Measurements from ENCODE around the gene AKR1A1. TPM values are rescaled to one million over a fixed set of nuclear protein-coding genes. Genes with fewer than 3 reads are reported as not detected.

AKR1A1 gene
- total and polyA plus RNA-seq, 2 experiments from 2014 or later, result 186 to 271 TPM

GRCh38 chr1:45507195-45507594 is 43.4 kb upstream of the AKR1A1 start:
- no peak for DNase-seq (ENCODE audit: low spot score)
- Histone ChIP-seq H3K79me2 (peaks cover 2% of the 10 kb centered on the region), H3K4me2 (no peak overlapping the region), H3K27me3 (no peaks in the 10 kb centered on the region), H2AFZ (no peak overlapping the region), H3K36me3 (replicated peaks; ENCODE audit: insufficient read depth, low read depth) (no peaks in the 10 kb centered on the region), H3K9me2 (replicated peaks; ENCODE audit: insufficient read depth) (no peaks in the 10 kb centered on the region), H3K9me3 (ENCODE audit: low read depth) (no peaks in the 10 kb centered on the region), H3K4me1 (ENCODE audit: insufficient read depth) (no peaks in the 10 kb centered on the region), H3K27ac (no peak overlapping the region), H3K4me3 (no peak overlapping the region), H4K20me1 (ENCODE audit: insufficient read depth, poor library complexity, severe bottlenecking) (no peaks in the 10 kb centered on the region)
- WGBS (ENCODE audit: low lambda C conversion rate, missing lambda C conversion rate), result over 99% methylated on average over 6 of the region's 6 CpGs
- no peak for TF ChIP-seq EZH2phosphoT487 (IDR thresholded peaks at IDR 0.05; ENCODE audit: low read depth, severe bottlenecking, unreplicated experiment)
- TF ChIP-seq, protein P1, sequence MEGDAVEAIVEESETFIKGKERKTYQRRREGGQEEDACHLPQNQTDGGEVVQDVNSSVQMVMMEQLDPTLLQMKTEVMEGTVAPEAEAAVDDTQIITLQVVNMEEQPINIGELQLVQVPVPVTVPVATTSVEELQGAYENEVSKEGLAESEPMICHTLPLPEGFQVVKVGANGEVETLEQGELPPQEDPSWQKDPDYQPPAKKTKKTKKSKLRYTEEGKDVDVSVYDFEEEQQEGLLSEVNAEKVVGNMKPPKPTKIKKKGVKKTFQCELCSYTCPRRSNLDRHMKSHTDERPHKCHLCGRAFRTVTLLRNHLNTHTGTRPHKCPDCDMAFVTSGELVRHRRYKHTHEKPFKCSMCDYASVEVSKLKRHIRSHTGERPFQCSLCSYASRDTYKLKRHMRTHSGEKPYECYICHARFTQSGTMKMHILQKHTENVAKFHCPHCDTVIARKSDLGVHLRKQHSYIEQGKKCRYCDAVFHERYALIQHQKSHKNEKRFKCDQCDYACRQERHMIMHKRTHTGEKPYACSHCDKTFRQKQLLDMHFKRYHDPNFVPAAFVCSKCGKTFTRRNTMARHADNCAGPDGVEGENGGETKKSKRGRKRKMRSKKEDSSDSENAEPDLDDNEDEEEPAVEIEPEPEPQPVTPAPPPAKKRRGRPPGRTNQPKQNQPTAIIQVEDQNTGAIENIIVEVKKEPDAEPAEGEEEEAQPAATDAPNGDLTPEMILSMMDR (IDR thresholded peaks at IDR 0.05; ENCODE audit: poor library complexity), result no peak
- TF ChIP-seq EZH2 (IDR thresholded peaks at IDR 0.05; ENCODE audit: borderline replicate concordance), result no peak

DNA sequence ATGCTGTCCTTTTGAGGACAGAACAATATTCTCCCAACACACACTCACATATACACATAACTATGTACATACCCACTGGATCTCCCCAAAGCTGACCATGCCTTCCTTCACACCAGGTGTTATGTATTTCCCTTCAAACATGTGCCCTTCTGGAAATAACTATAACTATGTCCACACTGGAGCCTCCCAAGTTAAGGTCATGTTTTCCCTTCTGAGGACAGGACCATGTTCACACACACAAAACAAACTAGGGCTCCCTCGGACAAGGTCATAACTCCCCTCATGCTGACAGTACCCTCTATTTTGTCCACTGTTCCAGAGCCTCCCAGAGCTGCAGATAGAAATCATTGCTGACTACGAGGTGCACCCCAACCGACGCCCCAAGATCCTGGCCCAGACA is 42.7 kb upstream of the AKR1A1 start:
- no peaks in the 10 kb centered on the region for H3K27me3 ChIP-seq
- H3K4me3 ChIP-seq, result no peak overlapping the region
- TF ChIP-seq, protein P1 (IDR thresholded peaks at IDR 0.05; ENCODE audit: poor library complexity), result no peak
- DNase-seq (ENCODE audit: low spot score), result no peak
- H3K9me2 ChIP-seq (replicated peaks; ENCODE audit: insufficient read depth), result no peaks in the 10 kb centered on the region
- H3K79me2 ChIP-seq, result no peaks in the 10 kb centered on the region
- H3K9me3 ChIP-seq (ENCODE audit: low read depth), result no peaks in the 10 kb centered on the region
- H2AFZ ChIP-seq, result no peak overlapping the region
- no peak overlapping the region for H3K4me2 ChIP-seq
- no peaks in the 10 kb centered on the region for H4K20me1 ChIP-seq (ENCODE audit: insufficient read depth, poor library complexity, severe bottlenecking)
- H3K27ac ChIP-seq, result no peak overlapping the region
- 89% methylated on average over 4 of the region's 4 CpGs for WGBS (ENCODE audit: low lambda C conversion rate, missing lambda C conversion rate)
- no peaks in the 10 kb centered on the region for H3K4me1 ChIP-seq (ENCODE audit: insufficient read depth)
- no peaks in the 10 kb centered on the region for H3K36me3 ChIP-seq (replicated peaks; ENCODE audit: insufficient read depth, low read depth)

- no peak overlapping the region for H2AFZ ChIP-seq
- DNase-seq (ENCODE audit: low spot score), result no peak
- WGBS (ENCODE audit: low lambda C conversion rate, missing lambda C conversion rate), result 81% methylated on average over 15 of the region's 15 CpGs
- H3K36me3 ChIP-seq (replicated peaks; ENCODE audit: insufficient read depth, low read depth), result no peaks in the 10 kb centered on the region
- H3K9me3 ChIP-seq (ENCODE audit: low read depth), result no peaks in the 10 kb centered on the region
- no peaks in the 10 kb centered on the region for H3K27me3 ChIP-seq
- H4K20me1 ChIP-seq (ENCODE audit: insufficient read depth, poor library complexity, severe bottlenecking), result no peaks in the 10 kb centered on the region
- H3K4me1 ChIP-seq (ENCODE audit: insufficient read depth), result no peaks in the 10 kb centered on the region
- no peaks in the 10 kb centered on the region for H3K9me2 ChIP-seq (replicated peaks; ENCODE audit: insufficient read depth)
- H3K4me3 ChIP-seq, result no peak overlapping the region
- H3K4me2 ChIP-seq, result no peak overlapping the region
- TF ChIP-seq EZH2phosphoT487 (IDR thresholded peaks at IDR 0.05; ENCODE audit: low read depth, severe bottlenecking, unreplicated experiment) (no peak), EZH2 (IDR thresholded peaks at IDR 0.05; ENCODE audit: borderline replicate concordance) (no peak)
- TF ChIP-seq, protein P1 (IDR thresholded peaks at IDR 0.05; ENCODE audit: poor library complexity), result no peak
- H3K27ac ChIP-seq, result no peak overlapping the region
- H3K79me2 ChIP-seq, result no peaks in the 10 kb centered on the region
These were observed 42.1 kb upstream of the AKR1A1 start for GRCh38 chr1:45508295-45509151.

Data from hepatocyte (in vitro differentiated cells).